ENCODE results near the gene PIP5K1B. TPM values are rescaled to one million over a fixed set of nuclear protein-coding genes. Genes with fewer than 3 reads are reported as not detected.

Gene PIP5K1B
- total RNA-seq, 1 experiment from 2014 or later, result 2.5 TPM

DNA sequence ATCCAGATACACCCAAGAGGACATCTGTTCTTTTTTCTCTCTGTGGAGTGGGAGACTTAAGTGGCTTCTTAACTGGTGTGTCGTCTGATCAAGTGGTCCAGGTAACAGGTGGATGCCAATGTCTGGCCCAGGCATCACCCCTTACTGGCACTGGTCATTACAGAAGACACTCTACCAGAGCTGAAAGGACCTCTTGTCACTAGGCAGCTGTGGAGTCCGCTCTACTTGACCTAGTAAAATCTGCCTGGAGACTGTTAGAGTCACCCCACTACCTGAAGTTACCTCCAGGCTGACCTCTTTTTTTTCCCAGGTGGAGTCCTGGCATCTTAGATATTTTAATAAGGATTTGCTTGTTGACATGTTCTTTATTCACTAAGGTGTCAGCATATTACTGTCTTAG lies 353.1 kb downstream of the PIP5K1B start:
- Histone ChIP-seq H3K23ac (ENCODE audit: insufficient read length, low read depth, low read length) (no peak overlapping the region), H2BK20ac (ENCODE audit: low read depth, low read length, poor library complexity, severe bottlenecking) (no peak overlapping the region), H3K9me3 (ENCODE audit: control insufficient read depth, low read depth, low read length) (no peaks in the 10 kb centered on the region), H3K18ac (ENCODE audit: insufficient read length, low read depth, low read length) (no peak overlapping the region), H4K5ac (ENCODE audit: insufficient read length, low read depth, low read length) (no peak overlapping the region), H4K20me1 (ENCODE audit: control insufficient read depth, insufficient read depth, insufficient read length) (no peaks in the 10 kb centered on the region), H3T11ph (ENCODE audit: low read length) (no peak overlapping the region), H2AFZ (ENCODE audit: low read length) (no peak overlapping the region), H4K8ac (replicated peaks; ENCODE audit: insufficient read length, low read depth, low read length) (no peak overlapping the region), H3K14ac (ENCODE audit: insufficient read depth, low read length) (no peak overlapping the region), H3K56ac (ENCODE audit: insufficient read length, low read depth, low read length) (no peak overlapping the region), H3K4ac (ENCODE audit: low read depth, low read length) (no peak overlapping the region), H3K4me1 (ENCODE audit: insufficient read depth, low read length) (peaks cover 5% of the 10 kb centered on the region; the same call in 1 of the 2 replicates), H3K23me2 (ENCODE audit: insufficient read length, low read depth, low read length, poor library complexity, severe bottlenecking) (no peaks in the 10 kb centered on the region), H4K91ac (ENCODE audit: insufficient read length, low read depth, low read length) (no peak overlapping the region), H2BK5ac (ENCODE audit: insufficient read length, low read length) (no peak overlapping the region), H2BK120ac (ENCODE audit: low read depth, low read length, poor library complexity, severe bottlenecking) (no peak overlapping the region), H2BK12ac (ENCODE audit: insufficient read length, low read depth, low read length) (no peak overlapping the region), H3K27me3 (ENCODE audit: insufficient read depth, low read length) (no peaks in the 10 kb centered on the region), H3K79me2 (ENCODE audit: insufficient read depth, low read length) (no peaks in the 10 kb centered on the region), H3K9ac (ENCODE audit: extremely low read depth, insufficient read length, low read length) (no peak overlapping the region), H3K27ac (ENCODE audit: insufficient read length, low read depth, low read length) (no peak overlapping the region), H2AK5ac (ENCODE audit: insufficient read length, low read length) (no peak overlapping the region), H2BK15ac (ENCODE audit: low read depth, low read length) (no peak overlapping the region), H3K4me2 (ENCODE audit: insufficient read depth, insufficient read length, low read length) (no peak overlapping the region), H3K79me1 (ENCODE audit: insufficient read depth, low read depth, low read length, poor library complexity, severe bottlenecking) (no peaks in the 10 kb centered on the region)
- H3K9me3 Mint-ChIP-seq, result no peaks in the 10 kb centered on the region
- H3K27me3 Mint-ChIP-seq (ENCODE audit: low read depth), result no peaks in the 10 kb centered on the region
- no peak overlapping the region for H3K4me3 Mint-ChIP-seq
- no peak for DNase-seq
- whole genome bisulfite sequencing (ENCODE audit: extremely low coverage, insufficient read length, low lambda C conversion rate), result no CpG with 5 or more reads among the region's 2 CpGs
- TF ChIP-seq, protein P1, sequence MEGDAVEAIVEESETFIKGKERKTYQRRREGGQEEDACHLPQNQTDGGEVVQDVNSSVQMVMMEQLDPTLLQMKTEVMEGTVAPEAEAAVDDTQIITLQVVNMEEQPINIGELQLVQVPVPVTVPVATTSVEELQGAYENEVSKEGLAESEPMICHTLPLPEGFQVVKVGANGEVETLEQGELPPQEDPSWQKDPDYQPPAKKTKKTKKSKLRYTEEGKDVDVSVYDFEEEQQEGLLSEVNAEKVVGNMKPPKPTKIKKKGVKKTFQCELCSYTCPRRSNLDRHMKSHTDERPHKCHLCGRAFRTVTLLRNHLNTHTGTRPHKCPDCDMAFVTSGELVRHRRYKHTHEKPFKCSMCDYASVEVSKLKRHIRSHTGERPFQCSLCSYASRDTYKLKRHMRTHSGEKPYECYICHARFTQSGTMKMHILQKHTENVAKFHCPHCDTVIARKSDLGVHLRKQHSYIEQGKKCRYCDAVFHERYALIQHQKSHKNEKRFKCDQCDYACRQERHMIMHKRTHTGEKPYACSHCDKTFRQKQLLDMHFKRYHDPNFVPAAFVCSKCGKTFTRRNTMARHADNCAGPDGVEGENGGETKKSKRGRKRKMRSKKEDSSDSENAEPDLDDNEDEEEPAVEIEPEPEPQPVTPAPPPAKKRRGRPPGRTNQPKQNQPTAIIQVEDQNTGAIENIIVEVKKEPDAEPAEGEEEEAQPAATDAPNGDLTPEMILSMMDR (conservative IDR thresholded peaks at IDR 0.05), result no peak
- H3K4me1 Mint-ChIP-seq, result peaks cover 9 to 10% of the 10 kb centered on the region in 2 experiments
- H3K27ac Mint-ChIP-seq, result no peak overlapping the region; a peak in 1 of 7 replicates
- peaks cover 25 to 50% (median 43%) of the 10 kb centered on the region in 3 experiments for H3K36me3 Mint-ChIP-seq (ENCODE audit: insufficient read depth in 1 of 3, low read depth in 3 of 3)

Other genes starting within 250 kb of the PIP5K1B start
- gene TMEM252, start 164.4 kb upstream of the PIP5K1B start, total RNA-seq (2021), result not detected in 2 replicates